HG03196 (cell line): ENCODE results near the gene IQCN.

Experiments
- ATAC-seq: cut with Tn5 transposase; IDR thresholded peaks from one replicate; pipeline ENCODE4 v1.9.1; 2021; ENCODE audit not compliant: unreplicated experiment

IQCN gene

DNA sequence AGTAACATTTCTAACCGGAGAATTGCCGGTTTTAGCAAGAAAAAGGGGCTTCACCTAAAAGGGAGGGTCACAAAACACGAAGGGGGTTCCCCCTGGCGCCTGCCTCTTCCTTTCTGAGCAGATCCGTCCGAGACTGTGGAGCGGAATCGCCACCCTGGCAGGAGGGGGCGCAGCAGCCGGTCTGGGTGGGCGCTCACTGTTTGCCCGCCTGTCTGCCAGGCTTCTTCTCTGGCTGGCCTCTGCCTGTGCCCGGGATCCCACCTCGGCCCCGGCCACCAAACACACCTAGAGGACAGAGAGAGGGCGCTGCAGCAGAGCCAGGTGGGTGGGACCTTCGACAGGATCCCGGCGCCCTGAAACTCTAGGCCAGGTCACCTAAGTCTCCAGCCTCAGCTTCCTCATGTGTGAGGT lies 33.0 kb upstream of the IQCN start:
- ATAC-seq, result no peak

DNA sequence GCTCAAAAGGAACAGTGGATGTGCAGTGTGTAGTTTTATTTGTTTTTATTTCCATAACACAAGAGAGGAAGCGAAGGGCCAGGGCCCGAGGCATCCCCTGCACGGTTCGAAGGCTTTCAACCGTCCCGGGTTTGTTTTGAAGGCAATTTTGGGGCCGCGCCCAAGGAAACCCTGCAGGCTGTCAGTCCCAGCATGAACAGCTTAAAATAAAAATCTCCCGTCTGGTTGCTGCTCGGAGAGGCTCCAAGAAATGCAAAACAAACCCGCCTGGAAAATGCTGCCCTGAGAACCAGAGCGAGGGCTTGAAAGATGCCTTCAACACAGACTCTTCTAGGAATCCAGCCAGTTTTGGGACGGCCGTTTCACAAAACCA lies 32.6 kb upstream of the IQCN start:
- ATAC-seq, result no peak

DNA sequence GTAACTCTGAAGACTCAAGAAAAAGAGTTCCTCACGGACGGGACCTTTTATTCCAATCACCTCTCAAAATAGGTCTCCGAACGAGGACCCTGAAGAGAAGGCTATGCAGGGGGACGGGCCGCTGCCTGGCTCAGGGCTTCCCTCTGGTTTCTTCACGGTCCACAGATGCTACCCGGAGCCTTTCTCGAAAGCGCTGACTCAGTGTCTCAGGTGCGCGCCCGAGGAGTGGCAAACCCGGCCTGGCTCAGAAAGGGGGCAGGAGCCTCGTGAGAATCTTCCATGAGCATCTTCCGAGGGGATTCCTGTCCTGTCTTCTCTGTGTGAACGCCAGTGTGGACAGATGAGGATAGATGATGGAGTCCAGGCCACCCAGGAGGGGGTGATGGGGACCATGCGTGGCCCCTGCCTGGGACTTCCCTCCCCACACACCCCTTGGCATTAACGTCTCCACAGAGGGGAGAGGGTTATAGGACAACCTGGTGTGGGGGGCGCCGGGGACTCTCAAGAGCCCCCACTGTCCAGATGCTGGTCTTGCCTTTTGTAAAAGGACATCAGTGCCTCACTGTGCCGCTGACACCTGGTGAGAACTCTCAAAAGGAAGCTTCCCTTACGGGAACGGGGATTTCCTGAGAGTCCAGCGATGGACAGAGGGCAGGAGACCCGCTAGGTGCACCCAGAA lies 32.1 kb upstream of the IQCN start:
- ATAC-seq, result no peak

DNA sequence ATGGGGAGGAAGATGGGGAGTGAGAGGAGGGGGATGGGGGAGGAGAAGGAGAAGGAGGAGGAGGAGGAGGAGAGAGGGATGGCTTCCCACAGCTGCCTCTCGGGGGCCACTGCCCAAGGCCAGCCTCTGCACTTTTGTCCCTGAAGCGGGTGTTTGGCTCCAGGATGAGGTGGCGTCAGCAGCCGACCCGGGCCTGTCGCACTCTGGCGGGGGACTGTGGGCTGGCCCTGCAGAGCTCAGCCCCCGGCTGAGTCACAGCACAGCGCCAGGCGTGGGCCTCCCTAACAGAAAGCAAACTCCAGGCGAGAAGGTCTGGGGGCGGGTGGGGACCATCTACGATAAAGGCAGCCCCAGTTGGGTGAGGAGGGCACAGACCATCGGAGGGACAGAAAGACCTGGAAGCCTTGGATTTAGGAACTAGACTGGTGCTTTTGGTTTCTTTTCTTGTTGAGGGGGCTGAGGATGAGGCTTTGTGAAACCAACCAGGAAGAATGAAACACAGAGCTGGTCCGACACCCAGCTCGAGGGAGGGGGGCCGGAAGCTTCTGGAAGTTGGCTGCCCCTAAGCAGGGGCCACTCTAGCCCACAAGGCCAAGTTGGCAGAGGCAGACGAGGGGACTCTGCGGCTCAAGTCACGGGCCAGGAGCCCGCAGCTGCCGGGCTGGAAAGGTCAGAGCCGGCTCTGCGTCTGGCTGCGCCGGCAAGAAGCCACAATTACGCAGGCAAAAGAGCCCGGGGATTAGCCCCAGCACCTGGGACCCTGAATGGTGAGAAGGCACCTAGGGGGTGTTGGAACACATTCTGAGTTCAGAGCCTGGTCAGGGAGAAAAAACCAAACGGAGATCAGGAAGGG lies 30.4 kb upstream of the IQCN start:
- peak; percentile 42 for ATAC-seq

- no peak for ATAC-seq
These were observed 29.9 kb upstream of the IQCN start for GRCh38 chr19:18304208-18304457.

GRCh38 chr19:18301718-18302111 lies 27.5 kb upstream of the IQCN start:
- ATAC-seq, result no peak

GRCh38 chr19:18300930-18301717 lies 26.9 kb upstream of the IQCN start:
- no peak for ATAC-seq

- ATAC-seq, result no peak
These were observed 25.4 kb upstream of the IQCN start for GRCh38 chr19:18299654-18300053.

DNA sequence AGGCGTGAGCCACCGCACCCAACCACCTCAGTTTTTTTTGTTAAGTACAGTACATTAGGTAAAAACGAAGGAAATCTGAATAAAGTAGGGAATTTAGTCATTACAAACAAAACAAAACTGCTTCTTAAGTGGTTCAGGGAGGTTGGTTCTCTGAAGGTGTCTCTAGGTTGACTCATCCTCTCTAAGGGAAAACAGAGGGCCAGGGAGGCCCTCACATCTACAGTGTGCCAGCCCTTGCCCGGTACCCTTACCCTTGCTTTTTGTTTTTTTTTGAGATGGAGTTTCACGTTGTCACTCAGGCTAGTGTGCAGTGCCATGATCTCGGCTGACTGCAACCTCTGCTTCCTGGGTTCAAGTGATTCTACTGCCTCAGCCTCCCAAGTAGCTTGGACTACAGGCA lies 24.3 kb upstream of the IQCN start:
- ATAC-seq, result no peak

DNA sequence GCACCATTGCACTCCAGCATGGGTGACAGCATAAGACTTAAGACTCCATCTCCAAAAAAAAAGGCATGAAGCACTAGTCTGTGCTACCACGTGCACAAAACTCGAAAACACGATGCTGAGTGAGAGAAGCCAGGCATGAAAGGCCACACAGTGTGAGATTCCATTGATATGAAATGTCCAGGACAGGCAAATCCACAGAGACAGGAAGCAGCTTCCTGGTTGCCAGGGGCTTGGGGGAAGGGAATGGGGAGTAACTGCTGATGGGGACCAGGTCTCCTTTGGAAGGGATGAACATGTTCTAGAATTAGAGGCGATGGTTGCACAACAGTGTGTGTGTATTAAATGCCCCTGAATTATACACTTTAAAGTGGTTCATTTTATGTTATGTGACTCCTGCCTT lies 23.1 kb upstream of the IQCN start:
- no peak for ATAC-seq

DNA sequence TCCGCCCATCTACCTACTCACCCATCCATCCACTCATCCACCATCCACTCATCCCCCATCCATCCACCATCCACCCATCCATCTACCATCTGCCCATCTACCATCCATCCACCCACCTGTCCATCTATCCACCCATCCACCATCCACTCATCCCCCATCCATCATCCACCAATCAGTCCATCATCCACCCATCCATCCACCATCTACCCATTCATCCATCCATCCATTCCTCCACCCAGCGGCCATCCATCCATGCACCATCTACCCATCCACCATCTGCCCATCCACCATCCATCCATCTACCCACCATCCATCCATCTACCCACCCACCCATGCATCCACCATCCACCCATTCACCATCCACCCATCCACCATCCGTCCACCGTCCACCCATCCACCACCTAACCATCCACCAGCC lies 20.8 kb upstream of the IQCN start:
- no peak for ATAC-seq

DNA sequence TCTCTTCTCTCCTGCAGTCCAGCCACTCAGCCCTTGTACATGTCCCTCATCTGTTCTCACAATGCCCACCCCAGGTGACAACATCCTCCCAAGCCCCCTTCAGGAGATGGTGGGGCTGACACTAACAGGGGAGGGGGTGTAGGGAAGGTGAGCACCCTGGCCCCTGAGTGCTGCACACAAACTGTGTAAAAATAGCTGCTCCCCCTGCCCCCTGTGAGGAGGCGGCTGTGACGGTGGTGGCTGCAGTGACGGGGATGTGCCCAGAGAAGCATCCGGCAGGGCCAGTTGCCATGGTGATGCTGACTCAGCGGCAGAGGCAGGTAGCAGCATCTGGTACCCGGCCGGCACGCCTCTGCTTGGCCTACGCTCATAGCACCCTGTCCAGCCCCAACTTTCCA lies 20.2 kb upstream of the IQCN start:
- no peak for ATAC-seq

DNA sequence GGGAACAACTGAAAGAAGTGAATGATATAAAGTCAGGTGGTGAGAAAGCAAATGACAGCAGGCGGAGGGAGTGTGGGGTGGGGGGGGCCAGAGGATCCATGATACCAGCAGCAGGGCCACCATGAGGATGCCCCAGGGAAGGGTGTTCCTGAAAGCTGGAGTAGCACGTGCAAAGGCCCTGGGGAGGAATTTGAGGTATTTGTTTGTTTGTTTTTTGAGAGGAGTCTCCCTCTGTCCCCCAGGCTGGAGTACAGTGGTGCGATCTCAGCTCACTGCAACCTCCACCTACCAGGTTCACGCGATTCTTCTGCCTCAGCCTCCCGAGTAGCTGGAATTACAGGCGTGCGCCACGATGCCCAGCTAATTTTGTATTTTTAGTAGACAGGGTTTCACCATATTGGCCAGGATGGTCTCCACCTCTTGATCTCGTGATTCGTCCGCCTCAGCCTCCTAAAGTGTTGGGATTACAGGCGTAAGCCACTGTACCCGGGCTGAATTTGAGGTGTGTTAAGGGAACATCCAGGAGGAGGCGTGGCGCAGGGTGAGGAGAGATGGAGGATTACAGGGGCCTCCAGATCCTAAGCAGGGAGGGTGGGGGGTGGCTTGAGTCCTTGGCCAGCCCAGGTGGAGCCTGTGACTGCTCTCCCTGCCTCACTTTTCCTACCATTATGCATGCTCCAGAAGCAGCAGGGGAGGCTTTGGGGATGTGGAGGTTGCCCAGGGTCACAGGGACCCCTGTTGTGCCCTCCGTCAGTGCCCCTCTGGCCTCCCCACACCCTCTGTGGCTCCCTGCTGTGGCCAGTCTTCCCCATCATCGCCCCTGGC lies 19.6 kb upstream of the IQCN start:
- ATAC-seq, result no peak

DNA sequence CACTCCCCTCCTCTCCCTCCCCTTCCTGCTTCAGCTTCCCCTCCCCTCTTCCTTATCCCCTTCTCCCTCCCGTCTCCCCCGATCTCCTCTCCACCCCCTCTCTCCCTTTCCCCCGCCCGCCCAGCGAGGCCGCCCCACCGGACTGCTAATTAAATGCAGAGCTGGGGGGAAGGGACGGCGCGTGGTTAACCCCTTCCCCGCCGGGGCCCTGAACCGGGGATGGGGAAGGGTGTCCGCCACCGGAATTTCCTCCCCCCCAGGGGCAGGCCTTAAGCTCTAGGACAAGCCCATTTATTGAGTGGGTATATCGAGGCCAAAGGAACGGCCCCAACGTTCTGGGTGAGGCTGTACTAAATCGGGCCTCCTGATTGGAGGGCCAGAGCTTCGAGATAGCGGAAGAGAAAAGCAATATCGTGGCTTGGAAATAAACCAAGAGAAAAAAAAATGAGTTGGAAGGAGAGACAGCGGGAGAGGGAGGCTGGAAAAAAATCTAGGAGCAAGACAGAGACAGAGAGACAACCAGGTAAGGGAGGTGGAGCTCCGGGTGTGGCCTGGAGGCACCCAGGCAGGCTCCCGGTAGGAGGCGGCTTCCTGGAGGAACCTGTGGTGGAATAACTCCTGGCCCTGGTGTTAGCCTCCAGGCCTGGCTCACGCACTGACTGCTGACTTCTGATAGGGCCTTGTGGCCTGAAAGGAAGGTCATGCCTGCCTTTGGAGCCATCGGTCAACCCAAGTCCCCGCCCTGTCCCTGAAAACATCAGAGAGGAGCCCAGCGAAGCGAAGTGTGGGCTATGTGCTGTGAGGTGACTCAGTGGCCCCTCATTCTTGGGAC lies 18.8 kb upstream of the IQCN start:
- ATAC-seq, result no peak

- ATAC-seq, result no peak
These were observed 18.2 kb upstream of the IQCN start for GRCh38 chr19:18292462-18292809.

DNA sequence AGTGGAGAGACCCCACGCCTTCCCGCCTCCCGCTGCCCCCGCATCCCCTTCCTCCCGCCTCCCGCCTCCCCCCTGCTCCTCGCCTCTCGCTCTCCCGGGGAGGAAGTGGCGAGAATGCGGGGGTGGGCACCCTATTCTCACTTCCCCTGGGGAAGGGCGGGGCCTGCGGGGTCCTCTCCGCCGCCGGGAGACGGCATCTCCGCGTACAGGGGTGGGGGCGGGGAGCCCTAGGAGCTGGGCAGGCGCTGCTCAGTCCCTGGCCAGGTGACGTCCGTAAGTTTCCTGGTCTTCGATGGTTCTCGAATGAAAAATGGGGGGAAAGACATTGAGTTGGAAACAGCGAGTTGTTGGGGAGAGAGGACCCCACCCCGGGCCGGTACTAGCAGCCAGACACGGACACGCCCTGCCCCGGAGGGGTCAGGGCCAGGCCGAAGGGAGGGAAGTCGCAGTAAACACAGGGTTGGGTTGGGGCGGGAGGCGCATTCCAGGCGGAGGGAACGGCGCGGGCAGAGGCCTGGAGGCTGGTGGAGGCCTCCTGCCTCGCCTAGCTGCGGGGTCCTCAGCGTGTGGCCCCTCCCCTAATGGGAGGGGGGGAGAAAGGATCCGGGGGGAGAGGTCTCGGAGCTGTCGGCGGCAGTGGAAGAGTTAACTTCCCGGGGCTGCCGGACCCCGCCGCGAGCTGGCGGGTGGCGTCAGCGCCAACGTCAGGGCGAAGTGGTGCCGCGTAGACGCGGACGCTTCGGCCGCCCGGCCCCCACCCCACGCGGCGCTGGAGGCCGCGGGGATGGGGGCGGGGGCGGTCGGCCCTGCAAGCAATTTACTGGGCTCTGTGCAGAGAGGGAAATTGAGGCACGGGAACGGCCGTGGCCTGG lies 17.6 kb upstream of the IQCN start:
- peak; percentile 47 for ATAC-seq

DNA sequence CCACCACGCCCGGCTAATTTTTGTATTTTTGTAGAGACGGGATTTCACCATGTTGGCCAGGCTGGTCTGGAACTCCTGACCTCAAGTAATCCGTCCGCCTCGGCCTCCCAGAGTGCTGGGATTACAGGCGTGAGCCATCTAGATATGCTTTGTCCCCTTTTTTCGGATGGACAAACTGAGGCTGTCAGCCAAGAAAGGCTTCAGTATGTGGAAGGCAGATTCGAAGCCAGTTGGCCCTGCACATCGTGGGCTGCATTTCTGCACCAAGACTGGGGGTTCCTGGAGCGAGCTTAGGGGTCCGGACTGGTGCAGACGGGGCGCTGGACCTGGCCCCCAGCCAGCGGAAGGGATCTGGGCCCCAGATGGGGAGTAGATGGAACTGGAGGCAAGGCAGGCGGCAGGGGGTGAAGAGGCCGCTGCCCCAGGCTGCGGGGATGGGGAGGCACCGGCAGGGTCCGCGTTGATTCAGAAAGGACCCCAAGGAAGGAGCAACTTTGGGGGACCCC lies 16.8 kb upstream of the IQCN start:
- ATAC-seq, result no peak

DNA sequence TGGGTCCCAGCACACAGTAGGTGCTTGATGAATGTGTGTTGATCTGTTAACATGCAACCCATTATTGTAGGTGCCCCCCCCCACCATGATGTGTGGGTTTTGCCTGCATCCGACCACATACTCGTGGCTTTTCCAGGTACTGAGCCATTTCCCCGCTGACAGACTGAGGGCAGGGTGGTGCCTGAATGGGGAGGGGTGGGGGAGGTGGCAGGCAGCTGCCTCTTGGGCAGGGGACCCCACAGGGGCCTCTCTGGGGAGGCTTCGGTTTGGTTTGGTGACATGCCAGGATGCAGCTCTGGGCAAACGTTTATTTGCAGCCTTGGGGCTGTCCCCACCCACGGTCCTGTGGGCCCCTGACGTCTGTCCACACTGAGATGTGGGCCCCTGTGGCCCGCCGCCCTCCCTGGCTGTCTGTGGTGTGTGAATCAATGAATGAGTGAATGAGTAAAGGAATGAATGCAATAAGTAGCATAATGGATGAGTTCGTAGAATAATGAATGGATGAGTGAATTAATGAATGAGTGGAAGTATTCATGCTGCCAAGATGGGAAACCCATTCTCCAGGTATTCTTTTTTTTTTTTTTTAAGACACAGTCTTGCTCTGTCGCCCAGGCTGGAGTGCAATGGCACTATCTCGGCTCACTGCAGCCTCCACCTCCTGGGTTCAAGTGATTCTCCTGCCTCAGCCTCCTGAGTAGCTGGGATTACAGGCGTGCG lies 16.2 kb upstream of the IQCN start:
- no peak for ATAC-seq
